B cell (primary cell): Measurements from ENCODE around the gene CD247. TPM values are rescaled to one million over a fixed set of nuclear protein-coding genes. Genes with fewer than 3 reads are reported as not detected.
A peak's percentile ranks its signal among the peaks of the same experiment; 100 is the strongest.

Experiments
- ATAC-seq: fragments of 200-7000 bp; cut with Tn5 transposase; one replicate; pipeline ENCODE4 v1.10.0; 2021; ENCODE audit warnings: low read depth, mild to moderate bottlenecking, moderate number of reproducible peaks, moderate library complexity
- CTCF ChIA-PET: fragments of 350-600 bp; sonication (Branson Sonifier 250); formaldehyde crosslinking; loops from one replicate; lab custom pipeline; 2021; ENCODE audit warnings: antibody characterized with exemption, inconsistent platforms; lab: Charles Lee
- POLR2A ChIA-PET: fragments of 350-600 bp; sonication (Branson Sonifier 250); formaldehyde crosslinking; loops from one replicate; lab custom pipeline; 2021; ENCODE audit warnings: antibody characterized with exemption; lab: Charles Lee
- DNase-seq: peaks from one replicate; pipeline ENCODE4 v3.0.0; 2013
- H2AFZ ChIP-seq: 2 replicates; pipeline ENCODE4 v1.6.1; 2012; ENCODE audit warnings: mild to moderate bottlenecking, low read depth, low read length; ENCODE audit not compliant: insufficient read depth, poor library complexity, severe bottlenecking
- H3K27ac ChIP-seq, 2 donors: 1 replicate in 1 of 2; 2 replicates in 1 of 2; pipeline ENCODE4 v1.5.1; 2012 to 2013; ENCODE audit warnings: low read length in 2 of 2, mild to moderate bottlenecking in 2 of 2, moderate library complexity in 1 of 2
- H3K27me3 ChIP-seq, 4 experiments: fragments of 200-600 bp in 1 of 4; sonication (generic) in 1 of 4; replicated peaks in 1 of 4; 1 replicate in 2 of 4; 2 replicates in 2 of 4; pipeline versions ENCODE4 v1.6.1 to v1.7.0; 2013 to 2016; ENCODE audit warnings: low read length in 3 of 4, mild to moderate bottlenecking in 2 of 4, mixed read lengths in 1 of 4, moderate library complexity in 1 of 4; ENCODE audit not compliant: insufficient read depth in 4 of 4, control insufficient read depth in 3 of 4; ENCODE audit errors: control extremely low read depth in 1 of 4
- H3K36me3 ChIP-seq, 2 experiments: replicated peaks in 1 of 2; 1 replicate in 1 of 2; 2 replicates in 1 of 2; pipeline versions ENCODE4 v1.6.1 to v1.7.1; 2013; ENCODE audit warnings: low read length in 1 of 2; ENCODE audit not compliant: insufficient read depth in 2 of 2, control insufficient read depth in 1 of 2; ENCODE audit errors: control extremely low read depth in 1 of 2, extremely low read depth in 1 of 2
- H3K4me1 ChIP-seq, 2 donors: fragments of 200-600 bp in 1 of 2; sonication (generic) in 1 of 2; 1 replicate in 1 of 2; 2 replicates in 1 of 2; pipeline versions ENCODE4 v1.5.1 to v1.6.1; 2013 to 2017; ENCODE audit warnings: low read length in 2 of 2; ENCODE audit not compliant: control insufficient read depth in 2 of 2, insufficient read depth in 2 of 2
- H3K4me2 ChIP-seq: replicated peaks from 2 replicates; pipeline ENCODE3; 2012; ENCODE audit warnings: mild to moderate bottlenecking, low read depth, low read length; ENCODE audit not compliant: poor library complexity, severe bottlenecking
- H3K4me3 ChIP-seq, 5 experiments: fragments of 200-600 bp in 1 of 5; sonication (generic) in 1 of 5; 1 replicate in 3 of 5; 2 replicates in 2 of 5; pipeline versions ENCODE4 v1.5.1 to v1.7.0; 2011 to 2016; ENCODE audit warnings: low read length in 4 of 5, mild to moderate bottlenecking in 4 of 5, low read depth in 2 of 5, control low read depth in 1 of 5, moderate library complexity in 1 of 5; ENCODE audit not compliant: insufficient read depth in 1 of 5; ENCODE audit errors: control extremely low read depth in 1 of 5, extremely low read depth in 1 of 5
- H3K79me2 ChIP-seq: fragments of 200-600 bp; sonication (generic); one replicate; pipeline ENCODE4 v1.6.0; 2016; ENCODE audit warnings: low read length; ENCODE audit not compliant: control insufficient read depth, insufficient read depth
- H3K9ac ChIP-seq: fragments of 200-600 bp; sonication (generic); 2 replicates; pipeline ENCODE4 v1.6.1; 2017; ENCODE audit warnings: mild to moderate bottlenecking, low read length, moderate library complexity
- H3K9me3 ChIP-seq, 3 donors: one replicate each; pipeline versions ENCODE4 v1.6.1 to v1.7.1; 2013; ENCODE audit warnings: low read length in 2 of 3; ENCODE audit not compliant: control insufficient read depth in 2 of 3, insufficient read depth in 1 of 3; ENCODE audit errors: control extremely low read depth in 1 of 3
- H4K20me1 ChIP-seq: 2 replicates; pipeline ENCODE4 v1.6.0; 2012; ENCODE audit warnings: mild to moderate bottlenecking, low read length; ENCODE audit not compliant: insufficient read depth, control insufficient read depth, poor library complexity, severe bottlenecking
- H3K27ac Mint-ChIP-seq: one replicate; pipeline ENCODE4 v1.8.0; 2021; ENCODE audit warnings: mixed read lengths
- H3K27me3 Mint-ChIP-seq: one replicate; pipeline ENCODE4 v1.8.0; 2021; ENCODE audit warnings: mixed read lengths
- H3K4me1 Mint-ChIP-seq: one replicate; pipeline ENCODE4 v1.8.0; 2021; ENCODE audit warnings: mixed read lengths
- H3K4me3 Mint-ChIP-seq: one replicate; pipeline ENCODE4 v1.8.0; 2021; ENCODE audit warnings: mixed read lengths
- H3K9me3 Mint-ChIP-seq: one replicate; pipeline ENCODE4 v1.8.0; 2022; ENCODE audit warnings: mixed read lengths; ENCODE audit not compliant: insufficient read depth
- EZH2 ChIP-seq: IDR thresholded peaks from 2 replicates; pipeline ENCODE4 v1.6.1; 2012; ENCODE audit warnings: borderline replicate concordance, low read depth, mild to moderate bottlenecking, moderate library complexity, low read length; ENCODE audit not compliant: insufficient read depth, poor library complexity, severe bottlenecking
- WGBS: methylation state at CpG from one replicate; pipeline ENCODE4 v1.1.5; 2013; ENCODE audit warnings: missing lambda C conversion rate; ENCODE audit not compliant: insufficient coverage; 5-methylcytosine and 5-hydroxymethylcytosine counted together
- intact Hi-C: fragments of 100-400 bp; cut with micrococcal nuclease; formaldehyde crosslinking; loops from one replicate; pipeline ENCODE4 v1.10.0; 2022
- polyA plus RNA-seq: library from polyadenylated mRNA; depleted of rRNA; stranded (reverse); fragments of >200 nt; gene quantifications from 2 replicates; pipeline ENCODE4 v1.2.3, GENCODE V29; 2012
- total RNA-seq, 2 donors: library from RNA; stranded (reverse); fragments of 120-200 nt in 1 of 2; gene quantifications; 1 replicate in 1 of 2; 2 replicates in 1 of 2; pipeline versions ENCODE4 v1.2.3 to v1.2.4, GENCODE V29; 2013 to 2022
- TF ChIP-seq, protein P1 (sequence below): fragments of 200-600 bp; IDR thresholded peaks from one replicate; pipeline ENCODE4 v1.8.0; 2022; ENCODE audit warnings: antibody characterized with exemption, mild to moderate bottlenecking

The CD247 gene
- total and polyA plus RNA-seq, 2 donors (not counting 1 experiment from before 2014, with no cell fraction given), result 2.5 to 10.8 TPM

DNA sequence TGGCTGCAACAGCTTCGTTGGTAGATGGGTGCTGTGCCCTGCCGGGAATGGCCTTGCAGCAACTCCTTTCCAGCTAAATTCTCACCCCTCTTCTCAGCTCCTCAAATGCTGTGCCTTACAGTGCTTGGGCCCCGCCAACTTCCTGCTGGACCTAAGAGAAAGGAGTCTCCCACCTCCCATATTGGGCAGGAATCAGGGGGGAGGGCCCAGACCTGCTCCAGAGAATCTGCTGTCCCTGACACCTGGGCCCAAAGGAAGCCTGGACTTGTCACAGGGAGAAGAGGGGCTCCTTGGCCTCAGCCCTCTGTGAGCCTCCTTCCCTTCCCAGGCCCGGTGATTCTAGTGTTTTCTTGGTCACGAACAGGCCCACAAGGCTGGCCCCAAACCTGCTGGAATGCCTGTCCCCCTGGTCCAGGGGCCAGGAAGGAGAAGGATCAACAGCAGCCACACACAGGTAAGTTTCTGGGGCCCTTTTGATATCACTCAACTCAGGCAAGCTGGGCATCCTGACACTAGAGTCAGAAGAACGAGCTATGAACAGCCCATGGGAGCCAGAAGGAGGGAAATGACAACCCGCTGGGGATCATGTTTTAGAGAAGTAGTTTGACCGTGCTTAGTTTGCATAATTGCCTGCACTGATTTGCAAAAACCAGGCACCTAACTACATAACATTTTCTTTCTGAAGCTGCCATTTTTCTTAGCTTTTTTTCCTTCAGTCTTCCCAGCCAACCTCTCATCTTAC is 86.2 kb downstream of the CD247 start:
- 30% methylated on average over 2 of the region's 8 CpGs for WGBS
- peak overlapping the region in 1 of 5 experiments; percentile 11 for H3K4me3 ChIP-seq
- Mint-ChIP-seq H3K4me3 (peak overlapping the region; percentile 63), H3K9me3 (no peaks in the 10 kb centered on the region), H3K27ac (peak overlapping the region; percentile 97), H3K27me3 (no peaks in the 10 kb centered on the region), H3K4me1 (peaks cover 62% of the 10 kb centered on the region)
- H2AFZ ChIP-seq, result no peak overlapping the region
- POLR2A ChIA-PET, result interaction anchor here (0.6 to 0.8 kb wide), 3 partner anchors 53 to 212 kb away, joined by 3 to 4 read pairs (median 3); partner anchors contain the start of genes CREG1 and POU2F1
- H4K20me1 ChIP-seq, result no peaks in the 10 kb centered on the region
- peak overlapping the region; percentile 71 for H3K27ac ChIP-seq
- H3K36me3 ChIP-seq, result no peaks in the 10 kb centered on the region
- no peak overlapping the region for H3K9ac ChIP-seq
- peaks cover 0 to 3% (median 1%) of the 10 kb centered on the region in 4 experiments for H3K27me3 ChIP-seq
- DNase-seq, result peak; percentile 67
- H3K4me2 ChIP-seq, result peak overlapping the region; percentile 51
- TF ChIP-seq, protein P1, sequence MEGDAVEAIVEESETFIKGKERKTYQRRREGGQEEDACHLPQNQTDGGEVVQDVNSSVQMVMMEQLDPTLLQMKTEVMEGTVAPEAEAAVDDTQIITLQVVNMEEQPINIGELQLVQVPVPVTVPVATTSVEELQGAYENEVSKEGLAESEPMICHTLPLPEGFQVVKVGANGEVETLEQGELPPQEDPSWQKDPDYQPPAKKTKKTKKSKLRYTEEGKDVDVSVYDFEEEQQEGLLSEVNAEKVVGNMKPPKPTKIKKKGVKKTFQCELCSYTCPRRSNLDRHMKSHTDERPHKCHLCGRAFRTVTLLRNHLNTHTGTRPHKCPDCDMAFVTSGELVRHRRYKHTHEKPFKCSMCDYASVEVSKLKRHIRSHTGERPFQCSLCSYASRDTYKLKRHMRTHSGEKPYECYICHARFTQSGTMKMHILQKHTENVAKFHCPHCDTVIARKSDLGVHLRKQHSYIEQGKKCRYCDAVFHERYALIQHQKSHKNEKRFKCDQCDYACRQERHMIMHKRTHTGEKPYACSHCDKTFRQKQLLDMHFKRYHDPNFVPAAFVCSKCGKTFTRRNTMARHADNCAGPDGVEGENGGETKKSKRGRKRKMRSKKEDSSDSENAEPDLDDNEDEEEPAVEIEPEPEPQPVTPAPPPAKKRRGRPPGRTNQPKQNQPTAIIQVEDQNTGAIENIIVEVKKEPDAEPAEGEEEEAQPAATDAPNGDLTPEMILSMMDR, result no peak
- TF ChIP-seq EZH2, result no peak
- H3K9me3 ChIP-seq, result peaks cover 0 to 8% (median 0%) of the 10 kb centered on the region in 3 donors
- peak; percentile 59 for ATAC-seq
- H3K79me2 ChIP-seq, result no peaks in the 10 kb centered on the region
- peaks cover 37 to 54% of the 10 kb centered on the region in 2 donors for H3K4me1 ChIP-seq
- intact Hi-C loops, result loop anchor here (2.0 to 10.0 kb wide), 4 partner anchors 13 to 210 kb away; partner anchors contain the start of gene POU2F1
- CTCF ChIA-PET, result interaction anchor here (0.6 to 6.1 kb wide), 11 partner anchors 10 to 168 kb away, joined by 3 to 51 read pairs (median 5); no protein-coding TSS in a partner anchor
